SU-DHL-6 (cell line): ENCODE results near the gene CIRBP.

Experiments used
- EZH2phosphoT487 ChIP-seq: fragments of 200-600 bp; sonication (generic), shearing (Covaris generic); conservative IDR thresholded peaks from 2 replicates; pipeline ENCODE4 v1.6.1; 2018; ENCODE audit warnings: mild to moderate bottlenecking, antibody characterized with exemption, low read length, moderate library complexity, mixed read lengths
- TF ChIP-seq, protein P1 (sequence below): fragments of 200-600 bp; sonication (generic); IDR thresholded peaks from one replicate; pipeline ENCODE4 v1.5.1; 2017; ENCODE audit warnings: antibody characterized with exemption, mild to moderate bottlenecking, low read length, moderate library complexity; ENCODE audit not compliant: insufficient read depth, poor library complexity, severe bottlenecking

DNA sequence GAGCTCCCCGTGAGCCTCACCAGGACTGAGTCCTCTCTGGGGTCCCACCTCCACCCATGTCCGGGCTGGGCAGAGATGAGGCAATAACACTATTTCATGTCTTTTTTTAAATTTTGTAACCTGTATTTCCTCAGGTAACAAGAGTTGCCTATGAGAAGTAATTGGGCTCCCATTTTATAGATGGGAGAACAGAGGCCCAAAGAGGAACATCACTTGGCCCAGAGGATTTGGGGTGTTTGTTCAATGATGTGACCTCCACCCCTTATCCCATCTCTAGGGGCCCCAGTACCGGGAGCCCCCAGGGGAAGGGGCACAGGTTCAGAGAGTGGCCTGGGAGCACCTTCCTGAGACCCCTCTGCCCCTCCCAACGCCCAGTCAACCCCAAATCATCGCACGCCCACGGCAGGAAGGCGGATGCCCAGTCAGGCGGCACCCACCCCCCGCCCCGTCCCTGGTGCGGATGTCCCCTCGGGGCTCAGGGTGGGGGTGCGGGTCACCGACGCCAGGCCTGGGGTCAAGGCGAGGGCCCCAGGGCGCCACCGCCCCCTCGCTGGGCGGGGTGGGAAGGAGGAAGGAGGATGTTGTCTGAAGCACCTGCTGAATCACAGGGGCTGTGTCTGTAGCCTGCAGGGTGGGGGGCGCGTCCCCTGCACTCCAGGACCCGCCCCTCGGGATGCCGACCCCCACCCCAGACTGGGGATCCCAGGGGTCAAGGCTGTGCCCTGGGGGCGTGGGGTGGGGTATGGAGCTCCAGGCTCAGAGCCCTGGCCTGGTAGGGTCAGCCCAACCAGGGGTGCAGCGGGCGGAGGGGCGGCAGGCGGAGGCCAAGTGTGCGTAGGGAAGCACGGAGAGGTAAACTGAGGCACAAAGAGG is 9.0 kb upstream of the CIRBP start:
- TF ChIP-seq, protein P1, sequence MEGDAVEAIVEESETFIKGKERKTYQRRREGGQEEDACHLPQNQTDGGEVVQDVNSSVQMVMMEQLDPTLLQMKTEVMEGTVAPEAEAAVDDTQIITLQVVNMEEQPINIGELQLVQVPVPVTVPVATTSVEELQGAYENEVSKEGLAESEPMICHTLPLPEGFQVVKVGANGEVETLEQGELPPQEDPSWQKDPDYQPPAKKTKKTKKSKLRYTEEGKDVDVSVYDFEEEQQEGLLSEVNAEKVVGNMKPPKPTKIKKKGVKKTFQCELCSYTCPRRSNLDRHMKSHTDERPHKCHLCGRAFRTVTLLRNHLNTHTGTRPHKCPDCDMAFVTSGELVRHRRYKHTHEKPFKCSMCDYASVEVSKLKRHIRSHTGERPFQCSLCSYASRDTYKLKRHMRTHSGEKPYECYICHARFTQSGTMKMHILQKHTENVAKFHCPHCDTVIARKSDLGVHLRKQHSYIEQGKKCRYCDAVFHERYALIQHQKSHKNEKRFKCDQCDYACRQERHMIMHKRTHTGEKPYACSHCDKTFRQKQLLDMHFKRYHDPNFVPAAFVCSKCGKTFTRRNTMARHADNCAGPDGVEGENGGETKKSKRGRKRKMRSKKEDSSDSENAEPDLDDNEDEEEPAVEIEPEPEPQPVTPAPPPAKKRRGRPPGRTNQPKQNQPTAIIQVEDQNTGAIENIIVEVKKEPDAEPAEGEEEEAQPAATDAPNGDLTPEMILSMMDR, result no peak
- no peak for TF ChIP-seq EZH2phosphoT487
